Skin epidermis (tissue), 12 donors: ENCODE measurements around the gene IL7R.

Experiments used
- H3K27ac ChIP-seq, 21 experiments: fragments of 200-600 bp; sonication (generic) in 11 of 21; one replicate each; pipeline ENCODE4 v1.5.0; 2020; ENCODE audit warnings: mild to moderate bottlenecking in 3 of 21, inconsistent platforms in 2 of 21, moderate library complexity in 2 of 21
- H3K4me3 ChIP-seq, 7 experiments: fragments of 200-600 bp; sonication (generic) in 2 of 7; one replicate each; pipeline ENCODE4 v1.5.0; 2020; ENCODE audit warnings: inconsistent platforms in 2 of 7, mild to moderate bottlenecking in 2 of 7, moderate library complexity in 1 of 7

The IL7R gene

GRCh38 chr5:35894131-35894530, 37.4 kb downstream of the IL7R start:
- Histone ChIP-seq H3K27ac (no peak overlapping the region), H3K4me3 (no peak overlapping the region)

- no peak overlapping the region for H3K4me3 ChIP-seq
- no peak overlapping the region for H3K27ac ChIP-seq
Measured at GRCh38 chr5:35898952-35899660, 42.4 kb downstream of the IL7R start.

- Histone ChIP-seq H3K4me3 (no peak overlapping the region), H3K27ac (peak overlapping the region in 1 of 21 experiments; percentile 21)
Measured at GRCh38 chr5:35899800-35900199, 43.1 kb downstream of the IL7R start.

- H3K27ac ChIP-seq, result no peak overlapping the region
- H3K4me3 ChIP-seq, result no peak overlapping the region
Measured at GRCh38 chr5:35900972-35901695, 44.4 kb downstream of the IL7R start.

GRCh38 chr5:35902046-35902672, 45.5 kb downstream of the IL7R start:
- H3K4me3 ChIP-seq, result no peak overlapping the region
- H3K27ac ChIP-seq, result no peak overlapping the region

- Histone ChIP-seq H3K4me3 (no peak overlapping the region), H3K27ac (no peak overlapping the region)
Measured at GRCh38 chr5:35903631-35904203, 47.0 kb downstream of the IL7R start.

GRCh38 chr5:35904443-35905132, 47.9 kb downstream of the IL7R start:
- H3K4me3 ChIP-seq, result no peak overlapping the region

GRCh38 chr5:35908228-35908627, 51.5 kb downstream of the IL7R start:
- Histone ChIP-seq H3K4me3 (no peak overlapping the region), H3K27ac (peak overlapping the region in 2 of 21 experiments; percentile 19 to 57)

More at GRCh38 chr5:35904443-35905132, 47.9 kb downstream of the IL7R start:
- no peak overlapping the region for H3K27ac ChIP-seq

GRCh38 chr5:35908814-35909213, 52.1 kb downstream of the IL7R start:
- peak overlapping the region in 3 of 21 experiments; percentile 19 to 57 (median 33) for H3K27ac ChIP-seq
- H3K4me3 ChIP-seq, result no peak overlapping the region

- H3K27ac ChIP-seq, result no peak overlapping the region
- no peak overlapping the region for H3K4me3 ChIP-seq
Measured at GRCh38 chr5:35919191-35919590, 62.5 kb downstream of the IL7R start.

- Histone ChIP-seq H3K27ac (no peak overlapping the region), H3K4me3 (no peak overlapping the region)
Measured at GRCh38 chr5:35920890-35921289, 64.2 kb downstream of the IL7R start.

- Histone ChIP-seq H3K27ac (no peak overlapping the region), H3K4me3 (no peak overlapping the region)
Measured at GRCh38 chr5:35921930-35922329, 65.2 kb downstream of the IL7R start.

- no peak overlapping the region for H3K27ac ChIP-seq
- no peak overlapping the region for H3K4me3 ChIP-seq
Measured at GRCh38 chr5:35922468-35922867, 65.8 kb downstream of the IL7R start.

GRCh38 chr5:35924122-35924949, 67.6 kb downstream of the IL7R start:
- peak overlapping the region in 2 of 21 experiments; percentile 3 to 11 for H3K27ac ChIP-seq
- no peak overlapping the region for H3K4me3 ChIP-seq

GRCh38 chr5:35924950-35925722, 68.4 kb downstream of the IL7R start:
- no peak overlapping the region for H3K4me3 ChIP-seq
- H3K27ac ChIP-seq, result peak overlapping the region in 2 of 21 experiments; percentile 3 to 11

- Histone ChIP-seq H3K27ac (no peak overlapping the region), H3K4me3 (no peak overlapping the region)
Measured at GRCh38 chr5:35926389-35927051, 69.8 kb downstream of the IL7R start.
